SK-N-MC (cell line): ENCODE results near the gene EFR3B.

Experiments used
- EZH2 ChIP-seq: fragments of 200-600 bp; sonication (generic); IDR thresholded peaks from one replicate; pipeline ENCODE4 v1.6.1; 2017; ENCODE audit warnings: antibody characterized with exemption
- POLR2AphosphoS5 ChIP-seq: IDR thresholded peaks from 2 replicates; pipeline ENCODE4 v1.6.1; 2012; ENCODE audit warnings: mild to moderate bottlenecking, low read depth, low read length, borderline replicate concordance

DNA sequence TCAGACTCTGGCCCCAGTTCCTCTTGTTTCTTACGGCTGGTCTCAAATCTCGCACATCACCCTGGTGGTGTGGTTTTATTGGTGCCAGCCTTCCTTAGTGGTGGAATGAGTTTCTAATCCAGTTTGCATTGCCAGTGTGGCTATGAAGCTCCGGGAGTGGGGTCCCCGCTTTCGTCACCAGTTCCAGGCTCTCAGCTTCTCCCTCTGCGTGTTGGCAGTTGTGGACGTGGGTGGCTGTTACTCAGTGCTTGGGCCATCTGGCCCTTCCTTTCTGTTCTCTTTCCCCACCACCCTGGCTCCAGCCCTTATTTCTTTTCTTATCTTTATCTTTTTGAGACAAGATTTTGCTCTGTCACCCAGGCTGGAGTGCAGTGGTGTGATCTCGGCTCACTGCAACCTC, 30.1 kb downstream of the EFR3B start:
- TF ChIP-seq POLR2AphosphoS5 (no peak), EZH2 (no peak)
